Vagina (tissue), 2 donors: ENCODE measurements around the gene KIF21B.

Experiments used
- CTCF ChIP-seq, 3 experiments: fragments of 450-650 bp in 2 of 3; fragments of 200-600 bp in 1 of 3; sonication (generic) in 1 of 3; IDR thresholded peaks; one replicate each; pipeline ENCODE4 v1.5.1; 2017 to 2019; ENCODE audit warnings: antibody characterized with exemption in 3 of 3, mild to moderate bottlenecking in 2 of 3, moderate library complexity in 2 of 3
- POLR2A ChIP-seq, 2 donors: fragments of 450-650 bp; IDR thresholded peaks; one replicate each; pipeline ENCODE4 v1.6.1; 2017; ENCODE audit warnings: antibody characterized with exemption in 2 of 2, mild to moderate bottlenecking in 2 of 2, moderate library complexity in 2 of 2

- TF ChIP-seq CTCF (IDR thresholded peaks at IDR 0.05), result no peak
- no peak for TF ChIP-seq POLR2A (IDR thresholded peaks at IDR 0.05)
Measured at GRCh38 chr1:200934676-200935245, 88.8 kb downstream of the KIF21B start.
